ENCODE measurements around the gene SLC34A1.

SLC34A1 gene

DNA sequence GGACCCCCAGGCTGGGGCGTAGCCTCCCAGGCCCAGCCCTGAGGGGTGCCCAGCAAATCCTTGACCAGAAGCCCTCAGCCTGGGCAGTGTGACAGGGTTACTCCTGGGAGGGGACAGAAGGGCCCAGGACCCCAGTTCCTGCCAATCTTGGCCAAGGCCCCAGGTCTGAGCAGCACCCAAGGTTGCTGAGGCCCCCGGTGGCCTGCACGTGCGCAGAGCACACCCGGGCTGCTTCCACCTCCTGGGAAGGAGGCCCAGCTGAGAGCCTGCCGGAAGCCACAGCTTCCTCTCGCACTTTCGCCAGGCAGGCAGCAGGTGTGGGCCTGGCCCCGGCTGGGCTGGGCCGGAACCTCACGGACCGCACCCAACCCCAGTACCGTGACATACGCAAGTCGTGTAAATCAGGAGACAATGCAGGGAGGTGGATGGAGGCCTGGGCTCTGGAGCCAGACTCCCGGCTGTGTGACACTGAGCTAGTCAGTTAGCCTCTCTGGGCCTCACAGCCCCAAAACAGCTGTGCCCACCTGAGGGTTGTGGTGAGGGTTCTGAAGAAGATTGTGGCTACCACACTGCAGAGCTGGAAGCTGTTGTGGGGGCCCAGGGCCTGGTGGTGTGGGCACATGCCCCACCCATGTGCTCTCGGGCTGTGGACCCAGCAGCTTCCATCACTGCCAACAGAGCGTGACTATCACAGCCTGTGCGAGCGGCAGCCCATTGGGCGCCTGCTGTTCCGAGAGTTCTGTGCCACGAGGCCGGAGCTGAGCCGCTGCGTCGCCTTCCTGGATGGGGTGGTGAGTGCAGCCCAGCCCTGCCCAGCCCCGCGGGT is 47.3 kb downstream of the SLC34A1 start:
- peak in 1 of 2 donors; percentile 37 for DNase-seq (ENCODE audit: low read depth in 2 of 2)

- DNase-seq (ENCODE audit: low read depth in 2 of 2): no peak
Measured at GRCh38 chr5:177432143-177432838, 48.1 kb downstream of the SLC34A1 start.

GRCh38 chr5:177432839-177433657 is 48.8 kb downstream of the SLC34A1 start:
- DNase-seq (ENCODE audit: low read depth in 2 of 2): no peak

DNA sequence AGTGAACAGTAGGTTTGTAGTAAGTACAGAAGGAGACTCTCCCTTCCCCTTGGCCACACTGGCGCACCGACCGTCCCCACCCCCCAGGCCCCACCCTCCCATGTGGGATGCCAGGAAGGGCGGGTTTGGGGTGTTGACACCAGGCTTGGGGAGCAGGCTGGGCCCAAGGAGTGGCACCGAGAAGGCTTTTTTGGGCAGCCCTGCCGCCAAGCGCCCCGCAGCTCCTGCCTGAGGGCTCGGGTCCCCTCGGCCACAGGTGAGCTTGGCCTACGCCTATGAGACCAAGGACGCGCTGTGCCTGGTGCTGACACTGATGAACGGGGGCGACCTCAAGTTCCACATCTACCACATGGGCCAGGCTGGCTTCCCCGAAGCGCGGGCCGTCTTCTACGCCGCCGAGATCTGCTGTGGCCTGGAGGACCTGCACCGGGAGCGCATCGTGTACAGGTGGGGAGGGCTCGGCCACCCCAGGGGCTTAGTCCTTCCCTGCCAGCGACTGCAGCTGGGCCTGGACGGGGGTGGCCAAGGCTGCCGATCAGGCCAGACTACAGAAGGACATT is 49.5 kb downstream of the SLC34A1 start:
- no peak for DNase-seq (ENCODE audit: low read depth in 2 of 2)

DNA sequence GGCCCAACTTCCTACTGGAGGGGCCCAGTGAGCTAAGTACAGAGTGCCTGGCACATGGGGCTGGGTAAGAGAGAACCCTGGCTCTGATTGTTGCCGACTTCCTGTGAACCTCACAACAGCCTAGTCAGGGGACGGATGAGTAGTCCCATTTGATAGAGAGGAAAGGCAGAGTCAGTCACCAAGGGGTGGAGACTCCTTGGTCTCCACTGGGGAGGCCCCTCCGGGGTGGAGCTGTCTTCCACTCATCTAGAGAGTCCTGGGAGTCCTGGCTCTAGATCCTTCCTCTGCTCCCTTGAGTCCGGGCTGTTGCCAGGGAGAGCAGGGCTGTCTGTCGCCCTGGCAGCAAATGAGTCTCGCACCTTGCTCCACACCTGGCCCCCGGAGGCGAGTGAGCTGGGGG is 50.2 kb downstream of the SLC34A1 start:
- no peak for DNase-seq (ENCODE audit: low read depth in 2 of 2)

DNA sequence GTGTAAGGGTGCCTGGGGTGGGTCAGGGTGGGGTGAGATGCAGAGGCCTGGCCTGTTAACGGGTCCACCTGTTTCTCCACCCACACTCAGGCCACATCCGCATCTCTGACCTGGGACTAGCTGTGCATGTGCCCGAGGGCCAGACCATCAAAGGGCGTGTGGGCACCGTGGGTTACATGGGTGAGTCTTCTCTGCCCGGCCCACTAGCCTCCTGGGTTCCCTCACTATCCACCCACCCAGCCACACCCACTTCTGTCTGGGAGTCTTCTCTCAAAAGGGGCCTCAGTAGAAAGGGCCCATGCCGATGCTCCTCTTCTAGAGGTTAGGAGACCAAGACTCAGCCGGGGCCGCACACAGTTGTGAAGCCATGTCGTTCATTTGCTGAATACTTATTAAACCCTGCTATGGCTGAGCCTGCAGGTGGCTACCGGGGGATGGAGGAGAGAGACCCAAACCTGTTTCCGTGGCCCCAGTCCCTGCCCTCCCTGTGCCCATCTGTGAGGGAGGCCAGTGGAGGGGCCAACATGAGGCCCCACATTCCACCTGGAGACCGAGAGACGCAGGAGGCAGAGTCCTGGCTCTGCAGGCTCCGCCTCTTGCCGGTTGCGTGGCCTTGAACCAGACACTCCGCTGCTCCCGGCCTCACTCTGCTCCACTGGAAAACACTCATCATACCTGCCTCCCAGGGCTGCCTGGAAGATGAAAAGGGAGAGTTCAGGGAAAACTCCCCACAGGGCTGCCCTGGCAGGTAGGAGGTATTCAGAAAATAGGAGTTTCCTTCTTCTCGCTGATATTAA is 50.9 kb downstream of the SLC34A1 start:
- DNase-seq (ENCODE audit: low read depth in 2 of 2): no peak

DNA sequence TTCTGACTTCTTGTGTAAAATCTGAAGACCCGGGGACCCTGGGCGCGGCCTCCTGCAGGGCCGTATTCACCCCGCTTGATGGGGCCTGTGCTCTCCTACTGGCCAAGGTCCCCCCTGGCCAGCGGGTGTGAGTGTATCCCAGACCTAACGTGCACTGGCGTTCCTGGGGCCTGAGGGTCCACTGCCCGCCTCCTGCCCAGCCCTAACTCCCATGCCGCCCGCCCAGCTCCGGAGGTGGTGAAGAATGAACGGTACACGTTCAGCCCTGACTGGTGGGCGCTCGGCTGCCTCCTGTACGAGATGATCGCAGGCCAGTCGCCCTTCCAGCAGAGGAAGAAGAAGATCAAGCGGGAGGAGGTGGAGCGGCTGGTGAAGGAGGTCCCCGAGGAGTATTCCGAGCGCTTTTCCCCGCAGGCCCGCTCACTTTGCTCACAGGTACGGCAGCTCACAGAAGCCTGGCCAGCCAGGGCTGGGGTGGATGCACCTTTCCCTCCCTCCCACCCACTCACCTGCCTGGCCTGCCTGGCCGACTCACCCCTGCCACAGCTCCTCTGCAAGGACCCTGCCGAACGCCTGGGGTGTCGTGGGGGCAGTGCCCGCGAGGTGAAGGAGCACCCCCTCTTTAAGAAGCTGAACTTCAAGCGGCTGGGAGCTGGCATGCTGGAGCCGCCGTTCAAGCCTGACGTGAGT is 51.8 kb downstream of the SLC34A1 start:
- no peak for DNase-seq (ENCODE audit: low read depth in 2 of 2)

GRCh38 chr5:177437623-177438022 is 53.4 kb downstream of the SLC34A1 start:
- no peak for DNase-seq (ENCODE audit: low read depth in 2 of 2)

- DNase-seq (ENCODE audit: low read depth in 2 of 2): no peak
Measured at GRCh38 chr5:177438468-177438867, 54.2 kb downstream of the SLC34A1 start.

- DNase-seq (ENCODE audit: low read depth in 2 of 2): no peak
Measured at GRCh38 chr5:177439518-177440053, 55.4 kb downstream of the SLC34A1 start.

GRCh38 chr5:177440211-177440989 is 56.2 kb downstream of the SLC34A1 start:
- DNase-seq (ENCODE audit: low read depth in 2 of 2): no peak

- no peak for DNase-seq (ENCODE audit: low read depth in 2 of 2)
Measured at GRCh38 chr5:177440990-177441780, 57.0 kb downstream of the SLC34A1 start.

GRCh38 chr5:177442066-177442826 is 58.0 kb downstream of the SLC34A1 start:
- no peak for DNase-seq (ENCODE audit: low read depth in 2 of 2)

- DNase-seq (ENCODE audit: low read depth in 2 of 2): no peak
Measured at GRCh38 chr5:177443144-177443983, 59.1 kb downstream of the SLC34A1 start.

DNA sequence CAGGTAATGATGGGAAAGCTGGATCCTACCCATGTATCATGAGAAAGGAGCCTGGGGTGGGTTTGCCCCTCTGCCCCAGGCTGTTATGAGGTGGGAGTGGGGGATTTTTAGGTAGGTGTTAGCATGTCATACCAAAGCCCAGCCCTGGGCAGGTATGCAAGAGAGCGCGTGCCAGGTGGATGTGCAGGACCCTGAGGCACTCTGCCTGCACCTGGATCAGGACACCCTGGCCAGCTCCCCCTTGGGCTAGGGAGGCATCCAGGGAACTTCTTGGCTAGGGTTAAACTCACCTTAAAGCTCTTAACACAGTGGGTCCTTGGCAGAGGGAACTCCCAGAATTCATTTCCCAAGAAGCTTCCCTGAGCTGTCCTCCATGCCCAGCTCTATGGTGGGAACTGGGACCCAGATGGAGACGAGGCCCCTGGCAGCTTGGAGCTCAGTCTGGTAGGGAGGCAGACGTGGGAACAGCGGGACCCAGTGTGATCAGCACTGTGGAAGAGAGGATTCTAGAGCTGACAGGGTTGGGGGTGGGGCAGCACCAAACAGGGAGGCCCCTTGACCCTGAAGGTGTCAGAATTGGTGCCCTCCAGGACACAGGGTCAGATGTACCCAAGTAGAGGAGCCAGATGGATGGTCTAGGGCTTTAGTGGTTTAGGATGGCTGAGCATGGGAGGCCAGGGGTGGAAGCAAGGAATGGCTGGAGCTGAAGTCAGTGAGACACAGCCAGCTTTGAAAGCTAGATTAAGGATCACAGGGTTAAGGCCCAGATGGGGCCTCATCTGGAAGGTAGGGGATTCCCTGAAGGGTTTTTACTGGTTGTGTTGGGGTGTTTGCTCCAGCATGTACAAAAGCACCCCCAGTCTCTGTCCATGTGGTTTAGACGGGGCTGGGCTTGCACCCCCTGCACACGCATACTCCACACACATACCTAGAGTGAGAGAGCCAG is 60.1 kb downstream of the SLC34A1 start:
- DNase-seq (ENCODE audit: low read depth in 2 of 2): no peak

Data from stimulated activated CD8-positive, alpha-beta memory T cell treated with anti-CD3 and anti-CD28 coated beads, Interleukin-2, amount 100 ng/mL, for 1 hour (primary cell).